Karpas-422 (cell line): ENCODE results near the gene PDE2A. TPM values are rescaled to one million over a fixed set of nuclear protein-coding genes. Genes with fewer than 3 reads are reported as not detected.

ENCODE experiments used
- DNase-seq: peaks from one replicate; pipeline ENCODE4 v3.0.0-alpha.2; 2015
- H2AFZ ChIP-seq: fragments of 200-600 bp; sonication (generic); 2 replicates; pipeline ENCODE4 v1.6.1; 2014; ENCODE audit warnings: antibody characterized with exemption, low read length, mixed read lengths
- H3K27ac ChIP-seq: fragments of 200-600 bp; sonication (generic); 2 replicates; pipeline ENCODE4 v1.5.1; 2014; ENCODE audit warnings: mild to moderate bottlenecking, low read length, moderate library complexity
- H3K27me3 ChIP-seq: fragments of 200-600 bp; sonication (generic); 2 replicates; pipeline ENCODE4 v1.6.1; 2014; ENCODE audit warnings: low read length, mixed read lengths
- H3K36me3 ChIP-seq: fragments of 200-600 bp; sonication (generic); 2 replicates; pipeline ENCODE4 v1.6.1; 2014; ENCODE audit warnings: low read length, mixed read lengths; ENCODE audit not compliant: insufficient read depth
- H3K4me1 ChIP-seq: fragments of 200-600 bp; sonication (generic); 2 replicates; pipeline ENCODE4 v1.6.1; 2014; ENCODE audit warnings: mild to moderate bottlenecking, low read length, mixed read lengths
- H3K4me2 ChIP-seq: fragments of 200-600 bp; sonication (generic); 2 replicates; pipeline ENCODE4 v1.6.1; 2014; ENCODE audit warnings: low read length, low read depth, mild to moderate bottlenecking; ENCODE audit not compliant: poor library complexity, severe bottlenecking
- H3K4me3 ChIP-seq: fragments of 200-600 bp; sonication (generic); 2 replicates; pipeline ENCODE4 v1.5.1; 2014; ENCODE audit warnings: mild to moderate bottlenecking, antibody characterized with exemption, low read length, mixed read lengths
- H3K79me2 ChIP-seq: fragments of 200-600 bp; sonication (generic); 2 replicates; pipeline ENCODE4 v1.6.1; 2014; ENCODE audit warnings: mild to moderate bottlenecking, low read length, mixed read lengths
- H3K9ac ChIP-seq: fragments of 200-600 bp; sonication (generic); 2 replicates; pipeline ENCODE4 v1.6.0; 2014; ENCODE audit warnings: low read length
- H3K9me2 ChIP-seq: fragments of 200-600 bp; sonication (generic), shearing (Covaris generic); replicated peaks from 2 replicates; pipeline ENCODE4 v1.6.0; 2014; ENCODE audit warnings: mild to moderate bottlenecking, low read length, moderate library complexity; ENCODE audit not compliant: insufficient read depth
- H3K9me3 ChIP-seq: fragments of 300-700, 200-600 bp; sonication (generic); 2 replicates; pipeline ENCODE4 v1.6.1; 2014; ENCODE audit warnings: low read length, mixed read lengths
- H4K20me1 ChIP-seq: fragments of 200-600 bp; sonication (generic); 2 replicates; pipeline ENCODE4 v1.6.1; 2014; ENCODE audit warnings: mild to moderate bottlenecking, antibody characterized with exemption, low read length, low read depth; ENCODE audit not compliant: insufficient read depth
- total RNA-seq: library from RNA; depleted of rRNA; stranded (reverse); fragments of >200 nt; shearing (Covaris generic); gene quantifications from 2 replicates; pipeline ENCODE4 v1.2.3, GENCODE V29; 2014; ENCODE audit warnings: low replicate concordance

PDE2A gene
- total RNA-seq, 1 experiment from 2014 or later: 1.8 TPM

DNA sequence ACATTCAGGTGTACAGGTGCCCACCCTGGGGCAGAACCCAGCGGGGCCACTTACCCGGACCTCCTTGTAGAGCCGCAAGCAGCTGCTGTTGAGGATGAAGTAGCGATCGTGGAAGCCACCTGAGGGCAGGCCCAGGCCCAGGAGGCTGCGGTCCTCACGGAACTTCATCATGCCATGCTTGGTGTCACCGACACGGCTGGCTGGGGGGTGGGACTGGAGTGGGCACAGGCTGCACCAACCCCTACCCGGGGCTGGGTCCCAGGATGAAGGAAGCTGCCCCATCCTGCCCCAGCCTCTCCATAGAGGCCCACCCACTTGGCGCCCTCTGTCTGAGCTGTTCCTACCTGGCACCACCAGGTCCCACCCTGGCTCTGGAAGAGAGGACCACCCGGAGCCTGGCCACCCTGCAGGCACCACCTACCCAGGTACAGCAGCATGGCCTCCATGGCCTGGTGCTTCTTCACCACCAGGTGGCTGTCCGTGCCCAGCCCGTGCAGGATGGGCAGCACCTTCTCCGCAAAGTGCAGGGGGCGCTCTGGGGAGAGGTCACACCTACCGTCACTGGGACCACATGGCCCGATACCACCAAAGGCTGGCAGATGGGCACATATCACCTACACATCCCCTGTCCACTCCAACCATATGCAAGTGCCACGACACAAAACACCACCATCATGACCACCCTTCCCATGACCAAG lies 19.2 kb upstream of the PDE2A start:
- no peak overlapping the region for H3K9ac ChIP-seq
- no peaks in the 10 kb centered on the region for H3K4me1 ChIP-seq
- H3K9me2 ChIP-seq: no peaks in the 10 kb centered on the region
- H3K27me3 ChIP-seq: no peaks in the 10 kb centered on the region
- H3K36me3 ChIP-seq: 0 out of 2 replicates have a peak, but pooled peaks cover 3% of the 10 kb centered on the region
- no peaks in the 10 kb centered on the region for H3K9me3 ChIP-seq
- H3K79me2 ChIP-seq: no peaks in the 10 kb centered on the region
- no peak overlapping the region for H3K4me3 ChIP-seq
- no peak overlapping the region for H3K4me2 ChIP-seq
- no peak for DNase-seq
- H2AFZ ChIP-seq: no peak overlapping the region
- no peak overlapping the region for H3K27ac ChIP-seq
- 0 out of 2 replicates have a peak, but pooled peaks cover 3% of the 10 kb centered on the region for H4K20me1 ChIP-seq

DNA sequence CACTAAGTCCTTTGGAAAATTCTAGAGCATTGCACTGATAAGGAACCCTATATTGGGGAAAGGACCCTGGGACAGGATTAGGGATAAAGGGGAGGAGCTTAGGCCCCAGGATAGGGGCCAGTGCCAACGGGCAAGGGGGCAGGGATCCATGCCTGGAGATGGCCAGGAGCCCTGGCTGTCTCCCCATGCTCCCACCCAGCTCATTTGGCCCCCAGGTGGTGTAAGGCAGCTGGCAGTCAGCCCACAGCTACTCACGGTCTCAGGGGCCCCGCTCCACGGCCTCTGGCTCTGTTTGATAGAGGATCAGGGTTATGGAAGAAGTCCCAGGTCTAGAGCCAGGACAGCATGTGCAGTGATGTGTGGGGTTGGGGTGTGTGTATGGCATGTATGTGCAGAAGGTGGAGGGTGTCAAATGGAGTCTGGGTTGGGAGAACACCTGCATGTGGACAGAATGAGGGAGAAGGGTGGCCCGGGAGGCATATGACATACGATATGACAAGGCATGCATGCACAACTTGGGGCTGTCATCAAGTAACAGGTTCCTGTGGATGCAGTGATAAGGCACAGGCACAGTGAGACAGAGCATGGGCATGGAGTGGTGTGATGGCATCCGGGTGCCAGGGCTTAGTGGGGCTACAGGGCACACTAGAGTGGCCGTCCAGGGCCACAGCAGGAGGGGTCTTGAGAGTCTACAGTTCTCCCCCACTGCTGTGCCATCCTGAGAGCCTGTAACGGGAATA lies 18.4 kb upstream of the PDE2A start:
- Histone ChIP-seq H3K4me3 (no peak overlapping the region), H3K4me2 (no peak overlapping the region), H3K9me2 (no peaks in the 10 kb centered on the region), H3K36me3 (0 out of 2 replicates have a peak, but pooled peaks cover 3% of the 10 kb centered on the region), H3K27me3 (no peaks in the 10 kb centered on the region), H3K79me2 (no peaks in the 10 kb centered on the region), H4K20me1 (0 out of 2 replicates have a peak, but pooled peaks cover 3% of the 10 kb centered on the region), H3K4me1 (no peaks in the 10 kb centered on the region), H3K9me3 (no peaks in the 10 kb centered on the region), H3K9ac (no peak overlapping the region), H3K27ac (no peak overlapping the region), H2AFZ (no peak overlapping the region)
- DNase-seq: no peak

DNA sequence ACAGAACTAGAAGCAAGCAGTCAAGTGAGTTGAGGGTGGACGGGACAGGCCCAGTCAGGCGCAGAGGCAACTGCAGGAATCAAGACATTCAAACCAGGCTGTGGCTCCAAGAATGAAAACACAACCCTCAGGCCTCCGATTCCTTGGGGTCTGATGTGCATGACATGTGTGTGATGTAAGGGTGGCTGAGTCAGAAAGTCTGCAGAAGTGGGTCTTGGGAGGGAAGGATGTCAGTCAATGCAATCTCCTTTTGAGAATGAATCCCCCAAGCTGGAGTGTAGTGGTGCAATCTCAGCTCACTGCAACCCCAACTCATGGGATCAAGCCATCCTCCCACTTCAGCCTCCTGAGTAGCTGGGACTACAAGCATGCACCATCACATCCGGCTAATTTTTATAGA lies 15.9 kb upstream of the PDE2A start:
- no peak for DNase-seq
- H4K20me1 ChIP-seq: peaks cover 11% of the 10 kb centered on the region; the same call in 1 of the 2 replicates
- no peak overlapping the region for H3K27ac ChIP-seq
- H3K9me3 ChIP-seq: no peaks in the 10 kb centered on the region
- H3K9ac ChIP-seq: no peak overlapping the region
- no peak overlapping the region for H3K4me2 ChIP-seq
- no peaks in the 10 kb centered on the region for H3K79me2 ChIP-seq
- no peaks in the 10 kb centered on the region for H3K27me3 ChIP-seq
- H3K4me1 ChIP-seq: no peaks in the 10 kb centered on the region
- 0 out of 2 replicates have a peak, but pooled peaks cover 8% of the 10 kb centered on the region for H3K36me3 ChIP-seq
- H2AFZ ChIP-seq: no peak overlapping the region
- no peak overlapping the region for H3K4me3 ChIP-seq
- H3K9me2 ChIP-seq: no peaks in the 10 kb centered on the region

DNA sequence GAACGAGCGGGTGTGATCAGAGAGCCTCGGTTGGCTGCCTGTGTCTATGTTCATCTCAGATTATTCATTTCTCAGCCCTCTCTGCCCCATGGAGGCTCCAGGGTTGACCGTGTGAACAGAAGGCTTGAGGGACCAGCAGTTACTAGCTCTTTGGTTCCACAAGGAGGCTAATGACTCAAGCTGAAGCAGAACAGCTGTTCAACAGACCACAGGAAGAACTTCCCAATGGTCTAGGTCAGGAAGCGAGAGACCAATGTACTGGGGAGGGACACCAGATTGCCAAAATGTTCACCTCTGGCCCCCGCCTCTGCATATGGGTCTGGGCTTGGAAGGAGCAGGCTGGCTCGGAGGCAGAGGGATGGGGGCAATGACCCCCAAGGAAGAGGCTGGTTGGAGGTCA lies 14.7 kb upstream of the PDE2A start:
- no peak for DNase-seq
- no peaks in the 10 kb centered on the region for H3K79me2 ChIP-seq
- peaks cover 18% of the 10 kb centered on the region for H4K20me1 ChIP-seq
- H3K9me2 ChIP-seq: no peaks in the 10 kb centered on the region
- no peak overlapping the region for H3K27ac ChIP-seq
- H3K4me3 ChIP-seq: no peak overlapping the region
- no peaks in the 10 kb centered on the region for H3K9me3 ChIP-seq
- no peak overlapping the region for H3K4me2 ChIP-seq
- H3K36me3 ChIP-seq: 0 out of 2 replicates have a peak, but pooled peaks cover 8% of the 10 kb centered on the region
- H2AFZ ChIP-seq: no peak overlapping the region
- H3K4me1 ChIP-seq: no peaks in the 10 kb centered on the region
- no peaks in the 10 kb centered on the region for H3K27me3 ChIP-seq
- no peak overlapping the region for H3K9ac ChIP-seq

DNA sequence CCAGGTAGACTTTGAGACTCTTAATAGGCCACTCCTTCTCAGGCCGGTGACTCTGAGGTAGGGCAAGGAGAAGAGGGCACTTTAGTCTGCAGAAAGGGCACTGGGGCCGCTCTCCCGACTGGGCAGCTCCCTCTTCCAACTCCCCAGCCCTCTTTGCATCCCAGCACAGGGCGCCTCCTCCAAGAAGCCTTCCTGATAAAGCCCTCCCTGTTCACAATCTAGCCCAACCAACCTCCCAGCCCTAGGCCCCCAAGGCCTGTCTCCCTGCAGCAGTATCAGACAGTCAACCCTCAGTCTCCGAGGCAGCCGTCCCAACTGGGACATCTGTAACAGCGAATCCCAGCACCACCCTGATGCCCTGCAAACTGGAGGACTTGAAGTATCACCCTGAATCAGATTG lies 14.3 kb upstream of the PDE2A start:
- no peaks in the 10 kb centered on the region for H3K9me3 ChIP-seq
- no peak for DNase-seq
- H3K79me2 ChIP-seq: no peaks in the 10 kb centered on the region
- H4K20me1 ChIP-seq: peaks cover 22% of the 10 kb centered on the region
- H3K4me2 ChIP-seq: no peak overlapping the region
- no peak overlapping the region for H3K27ac ChIP-seq
- H3K4me1 ChIP-seq: no peaks in the 10 kb centered on the region
- H3K9me2 ChIP-seq: no peaks in the 10 kb centered on the region
- H2AFZ ChIP-seq: no peak overlapping the region
- H3K36me3 ChIP-seq: peaks cover 9% of the 10 kb centered on the region
- H3K9ac ChIP-seq: no peak overlapping the region
- no peaks in the 10 kb centered on the region for H3K27me3 ChIP-seq
- no peak overlapping the region for H3K4me3 ChIP-seq

DNA sequence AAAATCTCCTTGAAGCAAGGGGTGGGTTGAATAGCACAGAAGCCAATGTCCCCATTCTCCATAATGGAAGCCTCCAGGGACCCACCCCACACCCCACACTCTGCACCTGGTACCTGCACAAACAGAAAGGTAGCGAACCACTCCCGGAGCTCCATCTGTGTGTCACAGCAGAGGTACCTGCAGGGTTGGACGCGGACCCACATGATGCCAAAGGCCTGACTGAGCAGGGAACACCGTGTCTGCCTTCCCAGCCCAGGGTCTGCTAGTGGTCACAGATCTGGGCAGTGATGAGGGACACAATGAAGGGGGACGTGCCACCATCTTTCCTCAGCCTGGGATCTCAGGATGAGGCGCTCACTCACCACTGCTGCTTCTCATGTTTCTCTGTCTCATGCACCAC lies 13.1 kb upstream of the PDE2A start:
- no peaks in the 10 kb centered on the region for H3K27me3 ChIP-seq
- no peaks in the 10 kb centered on the region for H3K9me2 ChIP-seq
- H3K4me3 ChIP-seq: no peak overlapping the region
- H3K36me3 ChIP-seq: peaks cover 17% of the 10 kb centered on the region
- no peak overlapping the region for H2AFZ ChIP-seq
- H3K9ac ChIP-seq: no peak overlapping the region
- H3K4me1 ChIP-seq: no peaks in the 10 kb centered on the region
- no peak for DNase-seq
- H3K4me2 ChIP-seq: no peak overlapping the region
- H3K9me3 ChIP-seq: no peaks in the 10 kb centered on the region
- H3K27ac ChIP-seq: no peak overlapping the region
- no peaks in the 10 kb centered on the region for H3K79me2 ChIP-seq
- H4K20me1 ChIP-seq: peaks cover 32% of the 10 kb centered on the region

DNA sequence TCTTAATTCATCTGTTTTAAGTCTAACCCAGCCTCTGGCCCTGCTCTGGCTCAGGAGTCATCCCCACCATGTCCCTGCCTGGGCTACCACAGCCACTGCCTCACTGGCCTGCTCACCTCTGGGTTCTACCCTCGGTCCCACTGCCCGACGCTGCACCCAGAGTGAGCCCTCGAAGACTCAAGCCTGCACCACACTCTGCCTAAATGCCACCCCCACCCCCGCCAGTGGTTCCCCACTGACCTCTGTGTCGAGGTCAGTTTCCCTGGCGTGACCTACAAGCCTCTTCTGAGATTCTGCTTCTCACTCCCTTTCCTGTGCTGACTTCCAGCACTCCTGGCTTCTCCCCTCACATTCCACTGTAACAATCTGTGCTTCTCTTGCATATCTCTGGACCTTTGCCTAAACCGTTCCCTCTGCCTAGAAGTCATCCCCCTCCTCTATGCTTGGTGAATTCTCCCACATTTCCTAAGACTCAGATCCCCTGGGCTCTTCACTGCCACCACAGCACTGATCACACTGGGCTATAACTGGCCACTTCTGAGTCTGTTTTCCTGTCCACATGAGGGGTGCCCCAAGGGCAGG lies 12.5 kb upstream of the PDE2A start:
- Histone ChIP-seq H3K9me2 (no peaks in the 10 kb centered on the region), H3K9me3 (no peaks in the 10 kb centered on the region), H4K20me1 (peaks cover 32% of the 10 kb centered on the region), H3K9ac (no peak overlapping the region), H3K27me3 (no peaks in the 10 kb centered on the region), H3K36me3 (peaks cover 13% of the 10 kb centered on the region), H3K4me3 (no peak overlapping the region), H2AFZ (no peak overlapping the region), H3K79me2 (no peaks in the 10 kb centered on the region), H3K27ac (no peak overlapping the region), H3K4me1 (no peaks in the 10 kb centered on the region), H3K4me2 (no peak overlapping the region)
- DNase-seq: no peak
